AG04450 (cell line): ENCODE data around the gene SEC14L3. TPM values are rescaled to one million over a fixed set of nuclear protein-coding genes. Genes with fewer than 3 reads are reported as not detected.
A peak's percentile ranks its signal among the peaks of the same experiment; 100 is the strongest.

Experiments
- CTCF ChIA-PET: fragments of 300-600, 350-600 bp; formaldehyde crosslinking; extraction: SDS; loops from one replicate; lab custom pipeline; 2022; ENCODE audit warnings: antibody characterized with exemption, inconsistent platforms; lab: Charles Lee
- POLR2A ChIA-PET: fragments of 350-600 bp; formaldehyde crosslinking; extraction: SDS; loops from one replicate; lab custom pipeline; 2021; ENCODE audit warnings: antibody characterized with exemption, inconsistent platforms; lab: Yijun Ruan, JAX
- DNase-seq: peaks from one replicate; pipeline ENCODE4 v3.0.0-alpha.2; 2011; ENCODE audit warnings: low read depth, low spot score
- H3K27ac ChIP-seq: one replicate; pipeline ENCODE4 v1.5.1; 2012; ENCODE audit warnings: low read depth, low read length, control low read depth
- H3K27me3 ChIP-seq: one replicate; pipeline ENCODE4 v1.6.0; 2012; ENCODE audit warnings: low read length; ENCODE audit not compliant: control insufficient read depth, insufficient read depth
- H3K4me3 ChIP-seq: 2 replicates; pipeline ENCODE4 v1.5.1; 2011; ENCODE audit warnings: mild to moderate bottlenecking, low read depth, low read length, control low read depth
- H3K9me3 ChIP-seq: 2 replicates; pipeline ENCODE4 v1.5.1; 2012; ENCODE audit warnings: low read length; ENCODE audit not compliant: control insufficient read depth, insufficient read depth
- polyA plus RNA-seq: library from polyadenylated mRNA; depleted of rRNA; stranded (reverse); fragments of >200 nt; gene quantifications from 2 replicates; pipeline ENCODE4 v1.2.3, GENCODE V29; 2011
- TF ChIP-seq, protein P1 (sequence below): IDR thresholded peaks from 2 replicates; pipeline ENCODE4 v1.5.1; 2011; ENCODE audit warnings: low read depth, low read length, control low read depth, inconsistent platforms

The SEC14L3 gene
- polyA plus RNA-seq, 1 experiment, result not detected

DNA sequence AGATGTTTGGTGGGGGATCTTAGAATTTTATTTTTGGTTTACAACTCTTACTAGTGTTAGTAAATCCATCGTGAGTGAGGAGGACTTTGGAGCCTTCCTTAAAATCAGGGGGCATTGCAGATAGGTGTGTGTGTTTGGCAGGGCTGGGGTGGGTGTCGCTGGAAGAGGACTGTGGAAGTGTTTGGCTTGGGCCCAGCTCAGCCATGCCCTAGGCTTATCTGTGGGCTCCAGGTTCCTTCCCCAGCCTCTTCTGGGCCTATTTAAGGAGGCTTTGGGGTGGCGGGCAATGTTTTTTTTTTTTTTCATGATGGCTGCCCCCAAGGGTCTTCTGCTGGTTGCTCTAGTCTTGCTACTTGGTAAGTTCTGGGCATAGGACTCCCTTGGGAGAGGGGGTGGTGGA is 24.2 kb downstream of the SEC14L3 start:
- H3K27me3 ChIP-seq, result peaks cover 7% of the 10 kb centered on the region
- H3K9me3 ChIP-seq, result no peaks in the 10 kb centered on the region; the same call in 1 of the 2 replicates
- ChIA-PET CTCF (interaction anchor here (0.6 kb wide), 1 partner anchor 693 kb away, joined by 3 read pairs; the partner anchor contains the start of gene PLA2G3), POLR2A (no interaction called here)
- H3K27ac ChIP-seq, result no peak overlapping the region
- TF ChIP-seq, protein P1, sequence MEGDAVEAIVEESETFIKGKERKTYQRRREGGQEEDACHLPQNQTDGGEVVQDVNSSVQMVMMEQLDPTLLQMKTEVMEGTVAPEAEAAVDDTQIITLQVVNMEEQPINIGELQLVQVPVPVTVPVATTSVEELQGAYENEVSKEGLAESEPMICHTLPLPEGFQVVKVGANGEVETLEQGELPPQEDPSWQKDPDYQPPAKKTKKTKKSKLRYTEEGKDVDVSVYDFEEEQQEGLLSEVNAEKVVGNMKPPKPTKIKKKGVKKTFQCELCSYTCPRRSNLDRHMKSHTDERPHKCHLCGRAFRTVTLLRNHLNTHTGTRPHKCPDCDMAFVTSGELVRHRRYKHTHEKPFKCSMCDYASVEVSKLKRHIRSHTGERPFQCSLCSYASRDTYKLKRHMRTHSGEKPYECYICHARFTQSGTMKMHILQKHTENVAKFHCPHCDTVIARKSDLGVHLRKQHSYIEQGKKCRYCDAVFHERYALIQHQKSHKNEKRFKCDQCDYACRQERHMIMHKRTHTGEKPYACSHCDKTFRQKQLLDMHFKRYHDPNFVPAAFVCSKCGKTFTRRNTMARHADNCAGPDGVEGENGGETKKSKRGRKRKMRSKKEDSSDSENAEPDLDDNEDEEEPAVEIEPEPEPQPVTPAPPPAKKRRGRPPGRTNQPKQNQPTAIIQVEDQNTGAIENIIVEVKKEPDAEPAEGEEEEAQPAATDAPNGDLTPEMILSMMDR, result no peak
- no peak overlapping the region for H3K4me3 ChIP-seq
- no peak for DNase-seq

DNA sequence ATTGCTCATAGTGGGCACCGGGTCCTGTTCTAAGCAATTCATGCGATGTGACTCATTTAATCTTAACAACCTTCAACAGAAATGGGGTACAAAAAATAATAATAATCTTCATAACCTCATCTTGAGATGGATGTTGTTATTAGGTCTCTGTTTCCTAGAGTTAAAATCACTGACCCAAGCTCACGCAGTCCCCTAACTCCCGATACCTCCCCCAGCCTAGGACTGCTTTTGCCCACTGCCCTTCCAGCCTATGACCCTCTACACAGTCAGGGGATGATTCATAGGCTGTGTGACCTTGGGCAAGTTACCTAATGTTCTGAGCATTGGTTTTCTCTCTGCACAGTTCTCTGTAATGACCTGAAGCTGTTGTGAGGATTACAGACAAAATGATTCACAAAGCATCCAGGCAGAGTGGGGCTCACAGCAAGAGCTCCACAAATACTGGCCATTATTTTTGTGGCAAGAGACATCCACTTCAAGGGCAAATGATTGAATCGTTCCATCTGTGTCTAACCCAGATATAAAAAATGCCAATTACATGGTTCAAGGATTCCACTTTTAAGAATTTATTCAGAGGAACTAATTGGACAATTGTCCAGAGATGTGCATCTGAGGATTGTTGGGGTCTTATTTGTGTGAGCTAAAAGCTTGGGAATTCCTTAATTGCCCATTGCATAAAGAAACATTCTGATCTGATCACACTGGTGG is 26.2 kb downstream of the SEC14L3 start:
- Histone ChIP-seq H3K27ac (no peak overlapping the region), H3K9me3 (no peaks in the 10 kb centered on the region; the same call in 1 of the 2 replicates), H3K4me3 (no peak overlapping the region), H3K27me3 (peaks cover under 1% of the 10 kb centered on the region)
- no peak for DNase-seq
- POLR2A ChIA-PET, result no interaction called here
- CTCF ChIA-PET, result interaction anchor here (0.7 to 3.8 kb wide), 8 partner anchors 12 to 844 kb away, joined by 3 to 30 read pairs (median 4); no protein-coding TSS in a partner anchor
- TF ChIP-seq, protein P1, result no peak

DNA sequence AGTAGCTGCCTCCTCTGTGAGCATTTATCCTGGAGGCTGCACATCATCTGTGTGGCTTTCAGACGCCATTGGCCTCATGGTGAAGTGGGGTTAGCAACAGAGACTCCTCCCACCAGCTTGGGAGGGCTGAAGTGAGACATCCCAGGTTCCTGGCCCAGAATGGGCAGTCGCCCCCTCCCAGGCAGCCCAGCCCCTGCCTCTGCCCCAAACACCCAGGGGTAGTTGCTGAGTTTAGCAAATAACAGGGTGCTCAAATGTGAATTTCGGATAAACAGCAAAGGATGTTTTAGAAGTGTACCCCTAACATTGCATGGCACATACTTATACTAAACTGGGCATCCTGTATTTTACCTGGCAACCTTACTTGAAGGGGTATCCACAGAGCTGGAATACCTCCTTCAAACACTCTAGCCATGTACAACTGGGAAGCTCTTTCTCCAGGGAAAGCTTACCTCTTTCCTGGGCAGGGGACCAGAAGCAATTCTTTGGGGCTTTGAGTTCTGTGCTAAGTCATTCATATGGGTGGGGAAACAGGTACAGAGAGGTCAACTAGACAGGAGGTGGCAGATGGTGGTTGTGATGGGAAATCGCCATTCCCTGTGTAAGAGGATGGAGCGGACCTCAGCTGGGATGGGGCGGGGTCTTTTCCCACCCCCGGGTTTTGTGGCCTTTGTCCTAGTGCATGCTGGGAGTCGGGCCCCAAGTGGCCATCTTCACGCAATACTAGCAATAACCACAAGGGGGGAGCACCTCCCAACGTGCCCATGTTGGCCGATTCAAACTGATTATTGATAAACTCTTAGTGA is 27.0 kb downstream of the SEC14L3 start:
- POLR2A ChIA-PET, result no interaction called here
- peaks cover 4% of the 10 kb centered on the region for H3K27me3 ChIP-seq
- no peaks in the 10 kb centered on the region; the same call in 1 of the 2 replicates for H3K9me3 ChIP-seq
- TF ChIP-seq, protein P1, result peak; percentile 70
- CTCF ChIA-PET, result interaction anchor here (0.7 to 3.8 kb wide), 7 partner anchors 12 to 844 kb away, joined by 3 to 30 read pairs (median 5); no protein-coding TSS in a partner anchor
- H3K27ac ChIP-seq, result no peak overlapping the region
- H3K4me3 ChIP-seq, result no peak overlapping the region
- DNase-seq, result no peak

DNA sequence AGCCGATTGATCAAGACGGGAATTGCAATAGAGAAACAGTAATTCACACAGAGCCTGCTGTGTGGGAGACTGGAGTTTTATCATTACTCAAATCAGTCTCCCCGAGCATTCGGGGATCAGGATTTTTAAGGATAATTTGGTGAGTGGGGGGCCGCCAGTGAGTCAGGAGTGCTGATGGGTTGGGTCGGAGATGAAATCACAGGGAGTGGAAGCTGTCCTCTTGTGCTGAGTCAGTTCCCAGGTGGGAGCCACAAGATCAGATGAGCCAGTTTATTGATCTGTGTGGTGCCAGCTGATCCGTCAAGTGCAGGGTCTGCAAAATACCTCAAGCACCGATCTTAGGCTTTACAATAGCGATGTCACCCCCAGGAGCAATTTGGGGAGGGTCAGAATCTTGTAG is 30.7 kb downstream of the SEC14L3 start:
- Histone ChIP-seq H3K4me3 (no peak overlapping the region), H3K27me3 (peaks cover 15% of the 10 kb centered on the region), H3K9me3 (no peaks in the 10 kb centered on the region), H3K27ac (no peak overlapping the region)
- ChIA-PET CTCF (interaction anchor here (0.7 kb wide), 1 partner anchor 161 kb away, joined by 4 read pairs; no protein-coding TSS in a partner anchor), POLR2A (no interaction called here)
- TF ChIP-seq, protein P1, result no peak
- DNase-seq, result no peak
